K562 (cell line): Measurements from ENCODE around the gene UTP14A. TPM values are rescaled to one million over a fixed set of nuclear protein-coding genes. Genes with fewer than 3 reads are reported as not detected.

Experiments
- ATF7 ChIP-seq: fragments of 450-650 bp; IDR thresholded peaks from 2 replicates; pipeline ENCODE4 v1.7.1; 2014; ENCODE audit warnings: mild to moderate bottlenecking, moderate library complexity
- BACH1 ChIP-seq: fragments of 200-800 bp; sonication (Bioruptor generic); IDR thresholded peaks from 2 replicates; pipeline ENCODE4 v1.6.1; 2016; ENCODE audit warnings: missing genetic modification characterization, missing compliant biosample characterization
- EP400 ChIP-seq: fragments of 450-650 bp; IDR thresholded peaks from 2 replicates; pipeline ENCODE4 v1.6.1; 2017; ENCODE audit warnings: antibody characterized with exemption, mild to moderate bottlenecking, moderate library complexity
- FOXK2 ChIP-seq, 2 experiments: fragments of 450-650 bp; IDR thresholded peaks in 1 of 2; conservative IDR thresholded peaks in 1 of 2; 2 replicates each; pipeline ENCODE4 v1.6.1; 2016; ENCODE audit warnings: low read depth in 2 of 2, mild to moderate bottlenecking in 1 of 2
- GABPA ChIP-seq: fragments of 200-800 bp; sonication (Bioruptor generic); conservative IDR thresholded peaks from 2 replicates; pipeline ENCODE4 v1.6.1; 2016; ENCODE audit warnings: low read depth, missing genetic modification characterization, missing compliant biosample characterization
- HDAC1 ChIP-seq, 2 experiments: fragments of 450-650 bp; IDR thresholded peaks; 2 replicates each; pipeline ENCODE4 v1.6.1; 2016 to 2017; ENCODE audit warnings: inconsistent platforms in 1 of 2, mild to moderate bottlenecking in 1 of 2, moderate library complexity in 1 of 2
- LCOR ChIP-seq: sonication (generic); formaldehyde crosslinking; IDR thresholded peaks from 2 replicates; pipeline ENCODE4 v1.8.0; 2022; ENCODE audit warnings: mild to moderate bottlenecking, missing genetic modification reagents
- MBD2 ChIP-seq: sonication (generic); IDR thresholded peaks from 2 replicates; pipeline ENCODE4 v1.6.1; 2016; ENCODE audit warnings: low read depth, borderline replicate concordance
- MNT ChIP-seq, 2 experiments: fragments of 450-650 bp; conservative IDR thresholded peaks; 2 replicates each; pipeline ENCODE4 v1.6.1; 2017; ENCODE audit warnings: mild to moderate bottlenecking in 2 of 2, moderate library complexity in 2 of 2
- NFATC3 ChIP-seq: fragments of 450-650 bp; IDR thresholded peaks from 2 replicates; pipeline ENCODE4 v1.6.1; 2017; ENCODE audit warnings: mild to moderate bottlenecking
- PKNOX1 ChIP-seq: fragments of 450-650 bp; IDR thresholded peaks from 2 replicates; pipeline ENCODE4 v1.6.1; 2016
- RAD51 ChIP-seq: fragments of 450-650 bp; IDR thresholded peaks from 2 replicates; pipeline ENCODE4 v1.7.1; 2016; ENCODE audit warnings: low read depth, mild to moderate bottlenecking, borderline replicate concordance
- RFX1 ChIP-seq: fragments of 450-650 bp; IDR thresholded peaks from 2 replicates; pipeline ENCODE4 v1.6.1; 2016; ENCODE audit warnings: mild to moderate bottlenecking, moderate library complexity
- SAP30 ChIP-seq: fragments of 200-600 bp; sonication (generic); IDR thresholded peaks from 2 replicates; pipeline ENCODE4 v1.6.1; 2012; ENCODE audit warnings: borderline replicate concordance, low read depth, mild to moderate bottlenecking, moderate library complexity, low read length, control low read depth, inconsistent platforms; ENCODE audit not compliant: insufficient read depth, poor library complexity, severe bottlenecking
- SMAD1 ChIP-seq: fragments of 150-350 bp; IDR thresholded peaks from 2 replicates; pipeline ENCODE4 v1.6.1; 2014; ENCODE audit warnings: low read length, low read depth; ENCODE audit not compliant: partially characterized antibody
- SUPT5H ChIP-seq: fragments of 450-650 bp; IDR thresholded peaks from 2 replicates; pipeline ENCODE4 v1.6.1; 2016
- TOE1 ChIP-seq, 2 experiments: fragments of 450-650 bp in 1 of 2; sonication (generic) in 1 of 2; formaldehyde crosslinking in 1 of 2; IDR thresholded peaks; 2 replicates each; pipeline versions ENCODE4 v1.7.1 to v1.8.0; 2016 to 2022; ENCODE audit warnings: borderline replicate concordance in 2 of 2, mild to moderate bottlenecking in 2 of 2, antibody characterized with exemption in 1 of 2, inconsistent platforms in 1 of 2, low read depth in 1 of 2, missing genetic modification reagents in 1 of 2, moderate library complexity in 1 of 2
- TSHZ1 ChIP-seq: fragments of 250-450 bp; sonication (Bioruptor Pico); IDR thresholded peaks from 2 replicates; pipeline ENCODE4 v1.4.0; 2020; ENCODE audit warnings: mild to moderate bottlenecking, moderate library complexity
- ZBED1 ChIP-seq: IDR thresholded peaks from 2 replicates; pipeline ENCODE4 v1.6.1; 2014
- ZFPM2 ChIP-seq: fragments of 250-450 bp; sonication (Bioruptor Pico); IDR thresholded peaks from 2 replicates; pipeline ENCODE4 v1.5.1; 2022; ENCODE audit warnings: mild to moderate bottlenecking
- polyA plus RNA-seq, 8 experiments: library from polyadenylated mRNA; depleted of rRNA in 4 of 8; stranded (reverse) in 5 of 8; unstranded in 3 of 8; fragments of >200 nt; fragmentation: Nextera tagmentation in 2 of 8; fragmentation: Illumina TruSeq in 1 of 8; extraction: Ambion mirVana in 2 of 8; extraction: Trizol in 1 of 8; gene quantifications; 2 replicates each; pipeline versions ENCODE4 v1.2.1 to v1.2.3, GENCODE V29; 2011 to 2014; ENCODE audit warnings: inconsistent platforms in 1 of 8, missing spikeins in 1 of 8
- total RNA-seq, 7 experiments: library from RNA; depleted of rRNA in 6 of 7; stranded (reverse); fragments of >200 nt in 6 of 7; fragmentation: Illumina TruSeq in 2 of 7; extraction: Trizol in 2 of 7; gene quantifications; 2 replicates each; pipeline versions ENCODE4 v1.2.1 to v1.2.3, GENCODE V29; 2011 to 2021; ENCODE audit warnings: low replicate concordance in 1 of 7

Gene UTP14A
- total and polyA plus RNA-seq, 9 of the 15 experiments (the other 6 are each of a cell fraction or from before 2014, with no cell fraction given): 30.5 to 91.0 (median 64.1) TPM

- TF ChIP-seq TSHZ1 (no peak), ATF7 (peak; percentile 80), RAD51 (peak; percentile 46; the same call in 1 of the 2 replicates), SAP30 (peak; percentile 82), ZBED1 (0 out of 2 replicates have a peak, but pooled peaks have one; percentile 51), SMAD1 (no peak), MNT (conservative IDR thresholded peaks at IDR 0.05) (peak; percentile 84 to 93), RFX1 (no peak), HDAC1 (IDR thresholded peaks at IDR 0.05) (peak in 1 of 2 experiments; percentile 92; a peak in 2 of 4 replicates), LCOR (CRISPR knock-in tag) (0 out of 2 replicates have a peak, but pooled peaks have one; percentile 38), FOXK2 (conservative IDR thresholded peaks at IDR 0.05 in 1 of 2, IDR thresholded peaks at IDR 0.05 in 1 of 2; ENCODE audit: low read depth in 2 of 2) (peak; percentile 51 to 70; a peak in 3 of 4 replicates), PKNOX1 (peak; percentile 85), BACH1 (no peak), ZFPM2 (CRISPR knock-in tag) (no peak), EP400 (peak; percentile 93), SUPT5H (peak; percentile 81), GABPA (tag) (peak; percentile 95), TOE1 (IDR thresholded peaks at IDR 0.05; ENCODE audit: borderline replicate concordance) (peak; percentile 50; the same call in 1 of the 2 replicates), TOE1 (CRISPR knock-in tag; IDR thresholded peaks at IDR 0.05; ENCODE audit: borderline replicate concordance, low read depth) (no peak), MBD2 (peak; percentile 45; the same call in 1 of the 2 replicates), NFATC3 (no peak)
Observed at GRCh38 chrX:129905787-129906580, at the start of gene UTP14A (continued).
